Hepatocyte (in vitro differentiated cells): ENCODE measurements around the gene HYPK. TPM values are rescaled to one million over a fixed set of nuclear protein-coding genes. Genes with fewer than 3 reads are reported as not detected.

Source experiments
- DNase-seq: peaks from one replicate; pipeline ENCODE4 v3.0.0-alpha.2; 2016; ENCODE audit warnings: low spot score
- H2AFZ ChIP-seq: fragments of 200-600 bp; sonication (generic); 2 replicates; pipeline ENCODE4 v1.6.0; 2016; ENCODE audit warnings: antibody characterized with exemption, mild to moderate bottlenecking
- H3K27ac ChIP-seq: fragments of 200-600 bp; sonication (generic); 2 replicates; pipeline ENCODE4 v1.5.1; 2016; ENCODE audit warnings: mild to moderate bottlenecking
- H3K27me3 ChIP-seq: fragments of 200-600 bp; sonication (generic); 2 replicates; pipeline ENCODE4 v1.6.1; 2016
- H3K36me3 ChIP-seq: fragments of 200-600 bp; sonication (generic); replicated peaks from 2 replicates; pipeline ENCODE4 v1.5.1; 2016; ENCODE audit warnings: low read depth; ENCODE audit not compliant: insufficient read depth
- H3K4me1 ChIP-seq: fragments of 200-600 bp; sonication (generic); 2 replicates; pipeline ENCODE4 v1.5.1; 2016; ENCODE audit warnings: mild to moderate bottlenecking, moderate library complexity; ENCODE audit not compliant: insufficient read depth
- H3K4me2 ChIP-seq: fragments of 200-600 bp; sonication (generic); 2 replicates; pipeline ENCODE4 v1.6.0; 2016
- H3K4me3 ChIP-seq: fragments of 200-600 bp; sonication (generic); 2 replicates; pipeline ENCODE4 v1.5.1; 2016; ENCODE audit warnings: mild to moderate bottlenecking
- H3K79me2 ChIP-seq: fragments of 200-600 bp; sonication (generic); 2 replicates; pipeline ENCODE4 v1.6.0; 2017; ENCODE audit warnings: mild to moderate bottlenecking
- H3K9me2 ChIP-seq: fragments of 200-600 bp; sonication (generic); replicated peaks from 2 replicates; pipeline ENCODE4 v1.6.0; 2017; ENCODE audit warnings: mild to moderate bottlenecking; ENCODE audit not compliant: insufficient read depth
- H3K9me3 ChIP-seq: fragments of 200-600 bp; sonication (generic); 2 replicates; pipeline ENCODE4 v1.5.1; 2016; ENCODE audit warnings: low read depth, mild to moderate bottlenecking
- H4K20me1 ChIP-seq: fragments of 200-600 bp; sonication (generic); 2 replicates; pipeline ENCODE4 v1.6.0; 2016; ENCODE audit warnings: mild to moderate bottlenecking; ENCODE audit not compliant: insufficient read depth, poor library complexity, severe bottlenecking
- CTCF ChIP-seq: fragments of 200-600 bp; sonication (generic); IDR thresholded peaks from 2 replicates; pipeline ENCODE4 v1.5.1; 2016; ENCODE audit warnings: antibody characterized with exemption, mild to moderate bottlenecking; ENCODE audit not compliant: poor library complexity
- EZH2 ChIP-seq: fragments of 200-600 bp; sonication (generic); IDR thresholded peaks from 2 replicates; pipeline ENCODE4 v1.6.1; 2016; ENCODE audit warnings: antibody characterized with exemption, mild to moderate bottlenecking, borderline replicate concordance
- EZH2phosphoT487 ChIP-seq: fragments of 200-600 bp; sonication (generic); IDR thresholded peaks from one replicate; pipeline ENCODE4 v1.6.1; 2018; ENCODE audit warnings: antibody characterized with exemption, mild to moderate bottlenecking, low read depth, moderate library complexity; ENCODE audit not compliant: unreplicated experiment, severe bottlenecking
- WGBS: methylation state at CpG from one replicate; pipeline ENCODE4 v1.1.6; 2016; ENCODE audit warnings: low lambda C conversion rate; ENCODE audit errors: missing lambda C conversion rate; 5-methylcytosine and 5-hydroxymethylcytosine counted together
- polyA plus RNA-seq: library from polyadenylated mRNA; unstranded; fragments of >200 nt; fragmentation: Nextera tagmentation; extraction: Ambion mirVana; gene quantifications from 2 replicates; pipeline ENCODE4 v1.2.1, GENCODE V29; 2016
- total RNA-seq: library from RNA; depleted of rRNA; stranded (reverse); fragments of >200 nt; gene quantifications from 2 replicates; pipeline ENCODE4 v1.2.3, GENCODE V29; 2014

The HYPK gene
- 5.8 and 10.4 TPM in 2 replicates for total RNA-seq
- polyA plus RNA-seq: 12.8 and 19.2 TPM in 2 replicates

GRCh38 chr15:43800286-43801141 lies at the start of gene HYPK:
Gene HYPK (plus strand): TSS chr15:43800599. CDS start chr15:43800623, 24 bp downstream.
- DNase-seq: peak; percentile 95
- H3K79me2 ChIP-seq: peaks cover 20% of the 10 kb centered on the region
- TF ChIP-seq EZH2phosphoT487 (no peak), CTCF (no peak), EZH2 (no peak)
- 9% methylated on average over 44 of the region's 44 CpGs for WGBS
- no peaks in the 10 kb centered on the region for H3K9me3 ChIP-seq
- H4K20me1 ChIP-seq: no peaks in the 10 kb centered on the region
- H3K4me3 ChIP-seq: peak within 1 kb of the TSS; percentile 70
- H3K36me3 ChIP-seq: no peaks in the 10 kb centered on the region
- H3K27ac ChIP-seq: peak within 1 kb of the TSS; percentile 94
- H3K4me2 ChIP-seq: peak within 1 kb of the TSS; percentile 90
- H3K27me3 ChIP-seq: no peaks in the 10 kb centered on the region
- H2AFZ ChIP-seq: peak within 1 kb of the TSS; percentile 62
- peaks cover 28% of the 10 kb centered on the region for H3K4me1 ChIP-seq
- no peaks in the 10 kb centered on the region for H3K9me2 ChIP-seq

GRCh38 chr15:43751885-43752284 lies 48.5 kb upstream of the HYPK start:
- Histone ChIP-seq H4K20me1 (peaks cover 94% of the 10 kb centered on the region), H3K27me3 (no peaks in the 10 kb centered on the region), H3K4me2 (peak overlapping the region; percentile 19), H3K9me2 (no peaks in the 10 kb centered on the region), H2AFZ (no peak overlapping the region), H3K79me2 (peaks cover 100% of the 10 kb centered on the region), H3K27ac (no peak overlapping the region), H3K36me3 (no peaks in the 10 kb centered on the region), H3K4me1 (peaks cover 30% of the 10 kb centered on the region), H3K9me3 (no peaks in the 10 kb centered on the region), H3K4me3 (no peak overlapping the region)
- no peak for TF ChIP-seq EZH2phosphoT487
- TF ChIP-seq CTCF: no peak
- TF ChIP-seq EZH2: no peak
- WGBS: 78% methylated on average over 6 of the region's 6 CpGs
- DNase-seq: no peak

DNA sequence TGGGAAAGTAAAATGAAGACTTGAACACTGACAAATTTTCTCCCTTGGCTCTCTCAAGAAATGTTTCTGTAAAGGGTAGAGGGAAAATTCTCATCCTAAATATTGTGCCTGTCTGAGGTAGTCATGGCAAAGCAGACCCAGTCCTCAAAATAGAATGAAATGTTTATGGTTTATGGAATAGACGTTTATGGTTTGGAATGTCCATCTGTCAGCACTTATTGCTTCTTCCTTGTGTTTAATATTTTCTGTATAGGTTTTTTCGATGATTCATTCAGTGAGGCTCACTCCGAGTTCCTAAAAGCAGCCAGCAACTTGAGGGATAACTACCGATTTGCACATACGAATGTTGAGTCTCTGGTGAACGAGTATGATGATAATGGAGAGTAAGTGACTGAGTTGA lies 37.6 kb upstream of the HYPK start:
- Histone ChIP-seq H2AFZ (no peak overlapping the region), H3K9me2 (no peaks in the 10 kb centered on the region), H3K4me2 (no peak overlapping the region), H3K27me3 (no peaks in the 10 kb centered on the region), H3K4me1 (no peaks in the 10 kb centered on the region), H3K9me3 (no peaks in the 10 kb centered on the region), H4K20me1 (peaks cover 28% of the 10 kb centered on the region), H3K79me2 (peaks cover 26% of the 10 kb centered on the region), H3K27ac (no peak overlapping the region), H3K36me3 (no peaks in the 10 kb centered on the region), H3K4me3 (no peak overlapping the region)
- WGBS: 89% methylated on average over 6 of the region's 6 CpGs
- TF ChIP-seq CTCF: no peak
- TF ChIP-seq EZH2: no peak
- no peak for TF ChIP-seq EZH2phosphoT487
- no peak for DNase-seq
